Uterus (tissue), 4 donors: ENCODE results near the gene SEC14L3. TPM values are rescaled to one million over a fixed set of nuclear protein-coding genes. Genes with fewer than 3 reads are reported as not detected.

Experiments used
- DNase-seq, 2 donors: peaks; one replicate each; pipeline ENCODE4 v3.0.0-alpha.2; 2019 to 2020
- H3K27ac ChIP-seq, 2 donors: fragments of 200-600 bp; sonication (generic); 1 replicate in 1 of 2; 2 replicates in 1 of 2; pipeline ENCODE4 v1.5.1; 2016 to 2018
- H3K27me3 ChIP-seq, 2 donors: fragments of 200-600 bp; sonication (generic); one replicate each; pipeline ENCODE4 v1.5.1; 2018 to 2019; ENCODE audit warnings: control low read depth in 1 of 2
- H3K36me3 ChIP-seq, 2 donors: fragments of 200-600 bp; sonication (generic); one replicate each; pipeline ENCODE4 v1.5.1; 2019; ENCODE audit warnings: control low read depth in 1 of 2
- H3K4me1 ChIP-seq, 2 donors: fragments of 200-600 bp; sonication (generic); one replicate each; pipeline ENCODE4 v1.5.1; 2018 to 2019; ENCODE audit warnings: control low read depth in 1 of 2
- H3K4me3 ChIP-seq, 2 donors: fragments of 200-600 bp; sonication (generic); 1 replicate in 1 of 2; 2 replicates in 1 of 2; pipeline ENCODE4 v1.5.1; 2018 to 2019; ENCODE audit warnings: mild to moderate bottlenecking in 1 of 2
- H3K9me3 ChIP-seq, 2 donors: fragments of 200-600 bp; sonication (generic); one replicate each; pipeline ENCODE4 v1.5.1; 2019; ENCODE audit warnings: control low read depth in 1 of 2
- POLR2A ChIP-seq, 2 donors: fragments of 450-650 bp; IDR thresholded peaks; one replicate each; pipeline ENCODE4 v1.6.1; 2016; ENCODE audit warnings: antibody characterized with exemption in 2 of 2, mild to moderate bottlenecking in 1 of 2, moderate library complexity in 1 of 2
- intact Hi-C: fragments of 100-400 bp; cut with DNase I; formaldehyde crosslinking; loops from one replicate; pipeline ENCODE4 v1.15.1; 2023; ENCODE audit warnings: low total_unique reads
- total RNA-seq, 4 donors: library from RNA; depleted of rRNA in 3 of 4; stranded (reverse); fragments of >200 nt in 3 of 4; gene quantifications; one replicate each; pipeline versions ENCODE4 v1.1.0 to v1.2.4, GENCODE V29; 2014 to 2023
- TF ChIP-seq, protein P1 (sequence below), 4 experiments: fragments of 200-600 bp in 2 of 4; fragments of 450-650 bp in 2 of 4; sonication (generic) in 2 of 4; IDR thresholded peaks; one replicate each; pipeline ENCODE4 v1.5.1; 2016 to 2019; ENCODE audit warnings: antibody characterized with exemption in 4 of 4, mild to moderate bottlenecking in 2 of 4, moderate library complexity in 1 of 4
- donor health status: DM: yes; HTN: yes; CAD: no.

SEC14L3 gene
- total RNA-seq, 4 donors from 2014 or later = not detected

DNA sequence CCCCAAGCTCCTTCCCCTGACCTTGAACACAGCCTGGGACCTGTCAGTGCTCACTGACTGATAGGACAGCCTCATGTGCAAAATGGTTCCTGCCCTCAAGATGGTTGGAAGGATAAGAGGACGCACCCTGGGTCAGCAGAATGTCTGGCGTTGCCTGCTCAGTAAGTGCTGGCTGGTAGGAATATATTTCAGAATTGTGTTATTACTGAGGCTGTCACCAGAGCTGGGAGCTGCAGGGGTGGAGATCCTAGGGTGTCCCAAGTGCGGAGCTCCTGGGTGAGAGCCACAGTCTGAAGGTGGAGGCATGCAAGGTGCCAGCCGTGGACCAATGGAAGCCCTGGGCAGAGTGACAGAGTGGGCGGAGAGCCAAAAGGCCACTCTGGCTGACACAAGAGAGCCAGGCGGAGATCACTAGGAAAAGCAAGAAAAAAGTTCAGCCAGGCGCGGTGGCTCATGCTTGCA, 34.7 kb upstream of the SEC14L3 start:
- Histone ChIP-seq H3K27ac (no peak overlapping the region), H3K4me1 (no peaks in the 10 kb centered on the region), H3K4me3 (no peak overlapping the region), H3K27me3 (no peaks in the 10 kb centered on the region), H3K36me3 (no peaks in the 10 kb centered on the region), H3K9me3 (no peaks in the 10 kb centered on the region)
- DNase-seq = no peak
- intact Hi-C loops = no loop called here
- TF ChIP-seq, protein P1, sequence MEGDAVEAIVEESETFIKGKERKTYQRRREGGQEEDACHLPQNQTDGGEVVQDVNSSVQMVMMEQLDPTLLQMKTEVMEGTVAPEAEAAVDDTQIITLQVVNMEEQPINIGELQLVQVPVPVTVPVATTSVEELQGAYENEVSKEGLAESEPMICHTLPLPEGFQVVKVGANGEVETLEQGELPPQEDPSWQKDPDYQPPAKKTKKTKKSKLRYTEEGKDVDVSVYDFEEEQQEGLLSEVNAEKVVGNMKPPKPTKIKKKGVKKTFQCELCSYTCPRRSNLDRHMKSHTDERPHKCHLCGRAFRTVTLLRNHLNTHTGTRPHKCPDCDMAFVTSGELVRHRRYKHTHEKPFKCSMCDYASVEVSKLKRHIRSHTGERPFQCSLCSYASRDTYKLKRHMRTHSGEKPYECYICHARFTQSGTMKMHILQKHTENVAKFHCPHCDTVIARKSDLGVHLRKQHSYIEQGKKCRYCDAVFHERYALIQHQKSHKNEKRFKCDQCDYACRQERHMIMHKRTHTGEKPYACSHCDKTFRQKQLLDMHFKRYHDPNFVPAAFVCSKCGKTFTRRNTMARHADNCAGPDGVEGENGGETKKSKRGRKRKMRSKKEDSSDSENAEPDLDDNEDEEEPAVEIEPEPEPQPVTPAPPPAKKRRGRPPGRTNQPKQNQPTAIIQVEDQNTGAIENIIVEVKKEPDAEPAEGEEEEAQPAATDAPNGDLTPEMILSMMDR (IDR thresholded peaks at IDR 0.05) = no peak
- TF ChIP-seq POLR2A (IDR thresholded peaks at IDR 0.05) = no peak

DNA sequence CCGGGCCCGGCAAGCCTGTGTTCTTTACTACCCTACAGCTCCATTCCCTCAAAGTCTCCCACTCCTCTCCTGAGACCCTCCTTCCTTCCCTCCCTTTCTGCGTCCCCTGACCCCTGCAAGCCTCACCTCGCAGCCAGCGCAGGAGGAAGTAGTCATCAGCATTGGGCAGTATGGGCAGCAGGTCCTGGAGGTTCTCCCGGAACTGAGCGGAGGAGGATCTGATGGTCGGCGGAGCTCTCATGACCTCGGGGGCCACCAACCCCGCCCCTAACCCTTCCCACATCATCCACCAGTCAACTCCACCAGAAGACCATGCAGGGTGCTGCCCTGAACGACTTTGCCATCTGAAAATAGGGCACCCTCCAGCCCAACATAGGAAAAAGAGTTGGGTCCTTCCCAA, 31.7 kb upstream of the SEC14L3 start:
- no peak for TF ChIP-seq POLR2A (IDR thresholded peaks at IDR 0.05)
- TF ChIP-seq, protein P1 (IDR thresholded peaks at IDR 0.05) = no peak
- Histone ChIP-seq H3K27me3 (no peaks in the 10 kb centered on the region), H3K4me3 (no peak overlapping the region), H3K9me3 (no peaks in the 10 kb centered on the region), H3K4me1 (no peaks in the 10 kb centered on the region), H3K36me3 (no peaks in the 10 kb centered on the region), H3K27ac (no peak overlapping the region)
- no peak for DNase-seq
- intact Hi-C loops = no loop called here

DNA sequence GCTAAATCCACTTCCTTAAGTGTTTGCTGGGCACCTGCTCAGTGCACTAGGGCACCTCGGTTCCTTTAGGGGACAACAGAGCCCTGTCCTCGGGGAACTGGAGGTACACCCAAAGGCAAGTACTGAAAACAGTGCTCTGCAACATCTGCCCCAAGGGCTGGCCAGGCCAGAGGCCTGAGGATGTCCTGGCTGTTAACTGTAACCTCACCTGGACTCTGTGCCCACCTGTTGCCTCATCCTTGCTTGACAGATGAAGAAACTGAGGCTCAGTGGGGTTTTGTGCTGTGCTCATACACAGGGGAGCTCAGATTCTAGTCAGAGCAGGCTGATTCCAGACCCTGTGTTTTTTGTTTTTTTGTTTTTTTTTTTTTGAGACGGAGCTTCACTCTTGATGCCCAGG, 31.1 kb upstream of the SEC14L3 start:
- Histone ChIP-seq H3K36me3 (no peaks in the 10 kb centered on the region), H3K4me3 (no peak overlapping the region), H3K27me3 (no peaks in the 10 kb centered on the region), H3K27ac (no peak overlapping the region), H3K4me1 (no peaks in the 10 kb centered on the region), H3K9me3 (no peaks in the 10 kb centered on the region)
- intact Hi-C loops = no loop called here
- no peak for DNase-seq
- TF ChIP-seq, protein P1 (IDR thresholded peaks at IDR 0.05) = no peak
- no peak for TF ChIP-seq POLR2A (IDR thresholded peaks at IDR 0.05)

DNA sequence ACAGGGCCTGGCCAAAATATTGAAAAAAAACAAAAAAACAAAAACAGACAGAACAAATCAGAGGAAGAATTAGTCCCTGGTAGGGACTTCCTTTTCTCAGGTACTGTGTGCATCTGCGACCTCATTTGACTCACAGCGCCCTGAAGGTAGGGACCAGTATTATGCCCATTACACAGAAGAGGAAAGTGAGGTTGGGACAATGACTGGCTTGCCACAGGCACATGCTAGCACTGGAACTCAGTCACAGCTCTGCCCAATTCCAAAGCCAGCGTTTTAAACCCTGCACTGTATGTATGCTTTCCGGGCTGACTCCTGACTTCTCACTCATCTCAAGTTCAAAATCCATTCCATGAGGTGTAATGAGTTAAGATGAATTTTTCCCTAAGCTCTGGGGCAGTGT, 30.3 kb upstream of the SEC14L3 start:
- no peak overlapping the region for H3K4me3 ChIP-seq
- no peaks in the 10 kb centered on the region for H3K4me1 ChIP-seq
- H3K27me3 ChIP-seq = no peaks in the 10 kb centered on the region
- no peak for DNase-seq
- no peak for TF ChIP-seq POLR2A (IDR thresholded peaks at IDR 0.05)
- TF ChIP-seq, protein P1 (IDR thresholded peaks at IDR 0.05) = no peak
- H3K27ac ChIP-seq = no peak overlapping the region
- intact Hi-C loops = no loop called here
- no peaks in the 10 kb centered on the region for H3K36me3 ChIP-seq
- no peaks in the 10 kb centered on the region for H3K9me3 ChIP-seq

DNA sequence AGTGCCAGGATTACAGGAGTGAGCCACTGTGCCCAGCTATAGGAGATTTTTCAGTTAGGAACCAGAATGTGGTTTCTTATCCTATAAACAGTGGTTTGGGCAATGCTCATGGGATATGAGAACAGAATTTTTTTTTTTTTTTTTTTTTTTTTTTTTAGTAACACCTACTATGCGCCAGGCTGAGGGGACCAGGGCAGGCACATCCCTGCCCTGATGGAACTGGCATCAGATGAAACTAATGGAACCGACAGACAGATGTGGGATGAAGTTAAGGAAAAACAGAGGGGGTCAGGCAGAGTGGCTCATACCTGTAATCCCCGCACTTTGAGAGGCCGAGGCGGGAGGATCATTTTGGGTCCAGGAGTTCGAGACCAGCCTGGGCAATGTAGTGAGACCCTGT, 28.8 kb upstream of the SEC14L3 start:
- Histone ChIP-seq H3K36me3 (no peaks in the 10 kb centered on the region), H3K4me3 (no peak overlapping the region), H3K4me1 (no peaks in the 10 kb centered on the region), H3K27me3 (no peaks in the 10 kb centered on the region), H3K9me3 (no peaks in the 10 kb centered on the region), H3K27ac (no peak overlapping the region)
- DNase-seq = no peak
- intact Hi-C loops = no loop called here
- TF ChIP-seq, protein P1 (IDR thresholded peaks at IDR 0.05) = no peak
- no peak for TF ChIP-seq POLR2A (IDR thresholded peaks at IDR 0.05)
